WERI-Rb-1 (cell line): Measurements from ENCODE around the gene SLC2A9.

Experiments
- DNase-seq: peaks from one replicate; pipeline ENCODE4 v3.0.0-alpha.2; 2020
- H3K27ac ChIP-seq: fragments of 250-450 bp; sonication (Bioruptor Pico); 2 replicates; pipeline ENCODE4 v1.5.1; 2020; ENCODE audit warnings: mild to moderate bottlenecking, moderate library complexity
- H3K27me3 ChIP-seq: fragments of 250-450 bp; sonication (Bioruptor Pico); 2 replicates; pipeline ENCODE4 v1.5.1; 2021; ENCODE audit warnings: mild to moderate bottlenecking, low read depth, moderate library complexity; ENCODE audit not compliant: insufficient read depth, severe bottlenecking
- H3K36me3 ChIP-seq: fragments of 250-450 bp; sonication (Bioruptor Pico); 2 replicates; pipeline ENCODE4 v1.5.1; 2020; ENCODE audit warnings: mild to moderate bottlenecking, moderate library complexity
- H3K4me3 ChIP-seq: 2 replicates; pipeline ENCODE4 v1.5.1; 2011; ENCODE audit warnings: low read depth, mild to moderate bottlenecking, control low read depth, low read length
- H3K9me3 ChIP-seq: fragments of 250-450 bp; sonication (Bioruptor Pico); 2 replicates; pipeline ENCODE4 v1.5.1; 2021; ENCODE audit warnings: mild to moderate bottlenecking, moderate library complexity; ENCODE audit not compliant: severe bottlenecking
- TF ChIP-seq, protein P1 (sequence below): IDR thresholded peaks from 2 replicates; pipeline ENCODE4 v1.5.1; 2011; ENCODE audit warnings: low read depth, mild to moderate bottlenecking, control low read depth, inconsistent platforms, low read length

Gene SLC2A9

DNA sequence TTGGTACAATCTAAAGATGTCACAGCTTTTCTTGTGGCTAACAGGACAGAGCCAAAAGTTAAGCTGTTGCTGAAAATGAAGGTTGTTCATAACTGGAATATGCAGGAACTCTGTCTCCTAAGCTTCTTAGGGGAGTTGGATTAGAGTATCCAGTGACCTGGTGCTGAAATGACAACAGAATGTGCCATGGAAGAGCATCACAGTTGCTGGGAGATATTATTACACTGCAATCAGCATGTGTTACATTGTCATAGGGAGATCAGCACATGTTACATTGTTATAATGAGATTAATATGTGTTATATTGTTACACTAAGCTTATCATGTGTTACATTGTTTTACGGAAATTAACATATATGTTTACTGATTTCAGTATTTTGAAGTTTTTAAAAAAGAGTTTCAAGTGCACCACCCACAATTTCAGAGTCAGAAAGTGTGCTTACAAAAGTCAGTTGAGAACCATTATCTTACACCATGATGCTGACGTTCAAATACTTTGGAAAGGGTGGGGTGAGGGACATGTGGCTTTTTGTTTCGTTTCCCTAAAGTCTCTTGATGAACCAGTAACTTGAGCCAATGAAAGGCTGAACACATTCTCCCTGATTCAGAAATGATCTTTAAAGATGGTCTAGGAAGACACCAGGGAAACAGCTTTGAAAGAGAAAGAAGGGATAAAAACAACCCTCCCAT, 126.5 kb downstream of the SLC2A9 start:
- Histone ChIP-seq H3K27ac (no peak overlapping the region), H3K36me3 (no peaks in the 10 kb centered on the region), H3K9me3 (no peaks in the 10 kb centered on the region), H3K27me3 (peaks cover 7% of the 10 kb centered on the region), H3K4me3 (no peak overlapping the region)
- TF ChIP-seq, protein P1, sequence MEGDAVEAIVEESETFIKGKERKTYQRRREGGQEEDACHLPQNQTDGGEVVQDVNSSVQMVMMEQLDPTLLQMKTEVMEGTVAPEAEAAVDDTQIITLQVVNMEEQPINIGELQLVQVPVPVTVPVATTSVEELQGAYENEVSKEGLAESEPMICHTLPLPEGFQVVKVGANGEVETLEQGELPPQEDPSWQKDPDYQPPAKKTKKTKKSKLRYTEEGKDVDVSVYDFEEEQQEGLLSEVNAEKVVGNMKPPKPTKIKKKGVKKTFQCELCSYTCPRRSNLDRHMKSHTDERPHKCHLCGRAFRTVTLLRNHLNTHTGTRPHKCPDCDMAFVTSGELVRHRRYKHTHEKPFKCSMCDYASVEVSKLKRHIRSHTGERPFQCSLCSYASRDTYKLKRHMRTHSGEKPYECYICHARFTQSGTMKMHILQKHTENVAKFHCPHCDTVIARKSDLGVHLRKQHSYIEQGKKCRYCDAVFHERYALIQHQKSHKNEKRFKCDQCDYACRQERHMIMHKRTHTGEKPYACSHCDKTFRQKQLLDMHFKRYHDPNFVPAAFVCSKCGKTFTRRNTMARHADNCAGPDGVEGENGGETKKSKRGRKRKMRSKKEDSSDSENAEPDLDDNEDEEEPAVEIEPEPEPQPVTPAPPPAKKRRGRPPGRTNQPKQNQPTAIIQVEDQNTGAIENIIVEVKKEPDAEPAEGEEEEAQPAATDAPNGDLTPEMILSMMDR = no peak
- DNase-seq = no peak

DNA sequence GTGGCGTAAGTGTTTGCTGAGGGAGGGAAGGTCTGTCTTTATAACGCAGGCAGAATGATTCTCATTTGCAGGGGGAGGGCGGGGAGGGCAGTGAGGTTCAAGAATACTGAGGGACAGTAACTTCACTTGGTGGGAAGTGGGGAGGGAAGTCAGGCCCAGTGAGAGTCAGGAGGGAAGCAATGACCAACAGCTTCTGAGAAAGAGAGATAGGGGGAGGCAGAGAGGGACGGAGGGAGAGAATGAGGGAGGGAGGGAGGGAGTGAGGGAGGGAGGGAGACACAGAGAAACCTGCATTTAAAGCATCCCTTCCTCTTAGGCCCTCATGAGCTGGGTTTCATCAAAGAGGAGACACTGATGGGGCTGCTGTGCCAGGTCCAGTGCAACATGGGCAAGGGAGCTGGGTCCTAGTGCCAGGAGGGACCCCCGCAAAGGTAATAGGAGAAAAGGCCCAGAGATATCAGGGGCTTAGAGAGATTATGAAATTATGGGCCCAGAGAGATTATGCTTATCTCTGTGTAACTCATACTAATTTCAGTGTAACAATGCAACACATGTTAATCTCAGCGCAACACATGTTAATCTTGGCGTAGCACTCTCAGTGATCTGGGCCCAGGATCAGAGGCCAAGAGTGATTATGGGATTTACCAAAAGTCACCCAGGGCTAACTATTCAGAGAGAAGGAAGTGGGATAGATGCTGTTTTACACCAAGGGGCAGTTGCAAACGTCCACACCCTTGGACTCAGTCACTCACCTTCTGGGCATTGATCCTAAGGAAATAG, 127.8 kb downstream of the SLC2A9 start:
- no peak overlapping the region for H3K27ac ChIP-seq
- H3K4me3 ChIP-seq = no peak overlapping the region
- no peaks in the 10 kb centered on the region for H3K9me3 ChIP-seq
- peak; percentile 79 for DNase-seq
- H3K36me3 ChIP-seq = no peaks in the 10 kb centered on the region
- H3K27me3 ChIP-seq = peaks cover 7% of the 10 kb centered on the region
- TF ChIP-seq, protein P1 = no peak

DNA sequence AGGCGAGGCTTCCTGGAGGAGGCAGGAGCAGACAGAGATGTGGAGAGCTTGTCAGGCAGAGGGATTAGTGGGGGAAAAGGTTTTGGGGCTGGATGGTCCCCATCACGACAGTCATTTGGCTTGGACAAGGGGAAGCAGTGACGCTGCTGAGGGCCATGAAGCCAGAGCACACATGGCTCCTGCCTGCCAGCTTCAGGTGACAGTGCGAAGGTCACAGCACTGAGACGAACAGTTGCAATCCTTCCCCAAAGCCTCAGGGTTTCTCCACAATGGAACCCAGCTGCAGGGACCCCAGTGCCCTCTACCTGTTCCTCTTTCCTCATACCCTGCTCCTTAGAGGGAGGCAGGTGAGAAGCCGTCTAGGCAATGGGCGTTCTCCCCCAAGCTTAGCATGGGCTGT, 129.6 kb downstream of the SLC2A9 start:
- H3K27ac ChIP-seq = no peak overlapping the region
- TF ChIP-seq, protein P1 = no peak
- no peak for DNase-seq

DNA sequence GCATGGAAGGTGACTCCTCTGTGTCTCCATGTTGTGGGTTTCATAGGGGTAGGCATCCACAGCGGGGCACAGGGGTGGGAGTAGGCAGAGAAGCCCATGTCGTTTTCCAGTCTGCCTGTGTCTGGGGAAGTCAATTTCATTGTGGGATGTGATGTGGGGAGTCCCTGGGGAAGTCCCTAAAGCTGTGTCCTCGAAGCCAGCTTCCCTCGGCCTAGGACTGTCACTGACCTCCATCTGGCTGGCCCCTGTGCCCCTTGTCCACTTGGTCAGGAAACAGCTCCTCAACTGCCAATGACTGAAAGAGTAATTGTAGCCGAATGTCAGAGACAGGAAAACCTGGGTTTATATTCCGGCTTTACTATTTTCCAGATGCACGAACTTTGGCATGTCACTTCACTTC, 130.2 kb downstream of the SLC2A9 start:
- Histone ChIP-seq H3K27ac (no peak overlapping the region), H3K9me3 (no peaks in the 10 kb centered on the region), H3K27me3 (peaks cover 7% of the 10 kb centered on the region), H3K36me3 (no peaks in the 10 kb centered on the region), H3K4me3 (no peak overlapping the region)
- TF ChIP-seq, protein P1 = no peak
- DNase-seq = no peak

More for the DNA sequence above, 129.6 kb downstream of the SLC2A9 start:
- Histone ChIP-seq H3K4me3 (no peak overlapping the region), H3K36me3 (no peaks in the 10 kb centered on the region), H3K9me3 (no peaks in the 10 kb centered on the region), H3K27me3 (peaks cover 7% of the 10 kb centered on the region)

DNA sequence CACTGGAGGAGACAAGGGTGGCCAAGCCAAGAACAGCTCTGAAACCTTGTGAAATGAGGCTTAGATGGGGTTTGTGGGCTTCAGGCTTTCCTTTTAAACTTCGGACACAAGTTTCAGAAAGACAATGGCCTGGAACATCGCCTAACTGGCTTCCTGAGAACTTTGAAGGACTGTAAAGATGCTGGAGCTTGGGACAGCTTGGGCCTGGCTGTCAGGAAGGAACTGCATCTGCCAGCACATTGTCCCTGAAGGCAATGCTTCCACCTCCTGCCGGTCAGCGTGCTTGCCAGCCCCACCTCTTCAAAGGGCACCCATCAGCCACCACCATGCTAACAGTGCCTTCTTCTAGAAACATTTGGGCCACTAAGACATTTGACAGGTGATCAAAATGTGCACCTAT, 132.0 kb downstream of the SLC2A9 start:
- Histone ChIP-seq H3K27ac (no peak overlapping the region), H3K27me3 (peaks cover 7% of the 10 kb centered on the region), H3K36me3 (no peaks in the 10 kb centered on the region), H3K9me3 (no peaks in the 10 kb centered on the region), H3K4me3 (no peak overlapping the region)
- TF ChIP-seq, protein P1 = no peak
- DNase-seq = no peak
